CD4-positive, alpha-beta memory T cell (primary cell): ENCODE results near the gene MTA3. TPM values are rescaled to one million over a fixed set of nuclear protein-coding genes. Genes with fewer than 3 reads are reported as not detected.
"Not testable (repeated sequence)": the region's sequence is repeated elsewhere in the genome, so short reads cannot be mapped to it uniquely, and the experiment has no call there.

ENCODE experiments used
- CTCF ChIA-PET: fragments of 350-600 bp; sonication (Branson Sonifier 250); formaldehyde crosslinking; loops from one replicate; lab custom pipeline; 2021; ENCODE audit warnings: inconsistent platforms; ENCODE audit not compliant: partially characterized antibody; lab: Charles Lee
- POLR2A ChIA-PET: fragments of 350-600 bp; sonication (Branson Sonifier 250); formaldehyde crosslinking; loops from one replicate; lab custom pipeline; 2021; ENCODE audit not compliant: partially characterized antibody; lab: Charles Lee
- DNase-seq, 5 donors: peaks; one replicate each; pipeline versions ENCODE4 v3.0.0 to v3.0.0-alpha.2; 2020 to 2022; ENCODE audit warnings: mixed read lengths in 1 of 5
- H3K27ac ChIP-seq: one replicate; pipeline ENCODE4 v1.7.0; 2013; ENCODE audit warnings: low read depth, low read length
- H3K27me3 ChIP-seq: 2 replicates; pipeline ENCODE4 v1.7.0; 2013; ENCODE audit warnings: mild to moderate bottlenecking, low read length, moderate library complexity; ENCODE audit not compliant: insufficient read depth
- H3K36me3 ChIP-seq: 2 replicates; pipeline ENCODE4 v1.7.0; 2013; ENCODE audit warnings: mild to moderate bottlenecking, low read length, moderate library complexity; ENCODE audit not compliant: insufficient read depth
- H3K4me1 ChIP-seq: 2 replicates; pipeline ENCODE4 v1.7.0; 2013; ENCODE audit warnings: mild to moderate bottlenecking, low read length, moderate library complexity; ENCODE audit not compliant: insufficient read depth
- H3K4me3 ChIP-seq, 2 donors: one replicate each; pipeline ENCODE4 v1.7.0; 2013; ENCODE audit warnings: low read length in 2 of 2, mild to moderate bottlenecking in 1 of 2
- H3K9me3 ChIP-seq, 2 donors: one replicate each; pipeline ENCODE4 v1.7.0; 2013; ENCODE audit warnings: low read length in 2 of 2, control low read depth in 1 of 2; ENCODE audit not compliant: control insufficient read depth in 1 of 2
- H3K27ac Mint-ChIP-seq, 7 donors: one replicate each; pipeline ENCODE4 v1.8.0; 2020 to 2021; ENCODE audit warnings: mixed read lengths in 7 of 7, mild to moderate bottlenecking in 6 of 7, inconsistent platforms in 3 of 7, moderate library complexity in 3 of 7
- H3K27me3 Mint-ChIP-seq, 2 donors: one replicate each; pipeline ENCODE4 v1.8.0; 2020 to 2021; ENCODE audit warnings: mixed read lengths in 2 of 2
- H3K36me3 Mint-ChIP-seq, 2 donors: one replicate each; pipeline ENCODE4 v1.8.0; 2020 to 2021; ENCODE audit warnings: mixed read lengths in 2 of 2, inconsistent platforms in 1 of 2, mild to moderate bottlenecking in 1 of 2
- H3K4me1 Mint-ChIP-seq, 4 donors: one replicate each; pipeline ENCODE4 v1.8.0; 2020 to 2021; ENCODE audit warnings: mixed read lengths in 4 of 4, mild to moderate bottlenecking in 1 of 4
- H3K4me3 Mint-ChIP-seq, 8 donors: one replicate each; pipeline ENCODE4 v1.8.0; 2020 to 2021; ENCODE audit warnings: mixed read lengths in 8 of 8, mild to moderate bottlenecking in 7 of 8, moderate library complexity in 6 of 8, inconsistent platforms in 3 of 8
- H3K9me3 Mint-ChIP-seq, 8 donors: one replicate each; pipeline ENCODE4 v1.8.0; 2020 to 2021; ENCODE audit warnings: mixed read lengths in 8 of 8, mild to moderate bottlenecking in 5 of 8, inconsistent platforms in 3 of 8, moderate library complexity in 1 of 8
- intact Hi-C: fragments of 100-400 bp; cut with micrococcal nuclease; formaldehyde crosslinking; loops from one replicate; pipeline ENCODE4 v1.15.1; 2023
- polyA plus RNA-seq, 2 donors: library from polyadenylated mRNA; unstranded; fragments of 300-500 nt; fragmentation: Illumina TruSeq; gene quantifications; one replicate each; pipeline ENCODE4 v1.2.3, GENCODE V29; 2021
- total RNA-seq, 2 experiments: library from RNA; stranded (reverse); gene quantifications; one replicate each; pipeline ENCODE4 v1.2.3, GENCODE V29; 2021

MTA3 gene
- total and polyA plus RNA-seq, 4 experiments from 2014 or later: 7.7 to 21.3 (median 13.3) TPM

- Histone ChIP-seq H3K4me3 (no peak overlapping the region), H3K4me1 (no peaks in the 10 kb centered on the region), H3K27me3 (no peaks in the 10 kb centered on the region), H3K9me3 (no peaks in the 10 kb centered on the region), H3K27ac (no peak overlapping the region), H3K36me3 (no peaks in the 10 kb centered on the region)
- Mint-ChIP-seq H3K9me3 (peaks cover 0 to 13% (median 5%) of the 10 kb centered on the region in 8 donors), H3K27ac (no peak overlapping the region), H3K4me3 (no peak overlapping the region), H3K36me3 (peaks cover 30 to 48% of the 10 kb centered on the region in 2 donors), H3K27me3 (no peaks in the 10 kb centered on the region), H3K4me1 (no peaks in the 10 kb centered on the region)
- DNase-seq: no peak
- ChIA-PET POLR2A (no interaction called here), CTCF (no interaction called here)
- intact Hi-C loops: no loop called here
Measured at GRCh38 chr2:42725657-42726056, 157.2 kb downstream of the MTA3 start.

GRCh38 chr2:42726680-42727079 lies 158.2 kb downstream of the MTA3 start:
- POLR2A ChIA-PET: no interaction called here
- H3K9me3 ChIP-seq: no peaks in the 10 kb centered on the region
- H3K27ac Mint-ChIP-seq: no peak overlapping the region

GRCh38 chr2:42731316-42731715 lies 162.9 kb downstream of the MTA3 start:
- H3K36me3 ChIP-seq, POLR2A ChIA-PET, H3K27ac Mint-ChIP-seq, CTCF ChIA-PET, H3K27me3 Mint-ChIP-seq, H3K27ac ChIP-seq, DNase-seq, H3K4me1 Mint-ChIP-seq, H3K9me3 ChIP-seq, H3K27me3 ChIP-seq, H3K4me3 Mint-ChIP-seq, intact Hi-C loops, H3K4me3 ChIP-seq, H3K4me1 ChIP-seq: not testable (repeated sequence)
- peaks cover 2 to 48% (median 34%) of the 10 kb centered on the region in 8 donors for H3K9me3 Mint-ChIP-seq
- H3K36me3 Mint-ChIP-seq: peaks cover 61 to 86% of the 10 kb centered on the region in 2 donors

More at GRCh38 chr2:42726680-42727079, 158.2 kb downstream of the MTA3 start:
- no peak overlapping the region for H3K4me3 Mint-ChIP-seq
- no peak for DNase-seq
- H3K9me3 Mint-ChIP-seq: peaks cover 0 to 13% (median 5%) of the 10 kb centered on the region in 8 donors
- intact Hi-C loops: no loop called here
- no peaks in the 10 kb centered on the region for H3K4me1 Mint-ChIP-seq
- no peak overlapping the region for H3K27ac ChIP-seq
- CTCF ChIA-PET: no interaction called here
- H3K27me3 Mint-ChIP-seq: no peaks in the 10 kb centered on the region
- no peaks in the 10 kb centered on the region for H3K36me3 ChIP-seq
- no peak overlapping the region for H3K4me3 ChIP-seq
- H3K36me3 Mint-ChIP-seq: peaks cover 34 to 58% of the 10 kb centered on the region in 2 donors
- H3K27me3 ChIP-seq: no peaks in the 10 kb centered on the region
- H3K4me1 ChIP-seq: no peaks in the 10 kb centered on the region

GRCh38 chr2:42733852-42734251 lies 165.4 kb downstream of the MTA3 start:
- no peak overlapping the region for H3K27ac Mint-ChIP-seq
- no peaks in the 10 kb centered on the region for H3K4me1 ChIP-seq

GRCh38 chr2:42736598-42737322 lies 168.3 kb downstream of the MTA3 start:
- H3K4me1 ChIP-seq: no peaks in the 10 kb centered on the region

More at GRCh38 chr2:42733852-42734251, 165.4 kb downstream of the MTA3 start:
- intact Hi-C loops: no loop called here
- no peak for DNase-seq
- Mint-ChIP-seq H3K27me3 (no peaks in the 10 kb centered on the region), H3K4me1 (no peaks in the 10 kb centered on the region), H3K4me3 (no peak overlapping the region), H3K9me3 (peaks cover 2 to 66% (median 41%) of the 10 kb centered on the region in 8 donors), H3K36me3 (peaks cover 69 to 93% of the 10 kb centered on the region in 2 donors)
- no peak overlapping the region for H3K4me3 ChIP-seq
- ChIA-PET CTCF (no interaction called here), POLR2A (no interaction called here)
- no peaks in the 10 kb centered on the region for H3K27me3 ChIP-seq
- no peak overlapping the region for H3K27ac ChIP-seq
- H3K36me3 ChIP-seq: no peaks in the 10 kb centered on the region
- H3K9me3 ChIP-seq: no peaks in the 10 kb centered on the region

DNA sequence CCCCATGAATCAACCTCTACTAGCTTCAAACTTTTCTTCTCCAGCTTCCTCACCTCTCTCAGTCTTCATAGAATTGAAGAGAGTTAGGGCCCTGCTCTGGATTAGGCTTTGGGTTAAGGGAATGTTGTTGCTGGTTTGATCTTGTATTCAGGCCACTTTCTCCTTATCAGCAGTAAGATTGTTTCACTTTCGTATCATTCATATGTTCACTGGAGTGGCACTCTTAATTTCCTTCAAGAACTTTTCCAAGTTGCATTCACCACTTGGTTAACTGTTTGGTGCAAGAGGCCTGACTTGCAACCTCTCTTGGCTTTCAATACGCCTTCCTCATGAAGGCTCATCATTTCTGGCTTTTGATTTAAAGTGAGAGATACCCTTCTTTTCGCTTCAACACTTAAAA lies 172.7 kb downstream of the MTA3 start:
- Histone ChIP-seq H3K4me1 (no peaks in the 10 kb centered on the region), H3K9me3 (no peaks in the 10 kb centered on the region), H3K27ac (no peak overlapping the region), H3K36me3 (no peaks in the 10 kb centered on the region), H3K27me3 (no peaks in the 10 kb centered on the region), H3K4me3 (no peak overlapping the region)
- ChIA-PET CTCF (no interaction called here), POLR2A (no interaction called here)
- Mint-ChIP-seq H3K9me3 (peaks cover 0 to 25% (median 8%) of the 10 kb centered on the region in 8 donors), H3K27ac (no peak overlapping the region), H3K4me3 (no peak overlapping the region), H3K36me3 (peaks cover 46 to 69% of the 10 kb centered on the region in 2 donors), H3K4me1 (peaks cover 0 to 5% (median 0%) of the 10 kb centered on the region in 4 donors), H3K27me3 (no peaks in the 10 kb centered on the region)
- intact Hi-C loops: no loop called here
- no peak for DNase-seq

More at GRCh38 chr2:42736598-42737322, 168.3 kb downstream of the MTA3 start:
- Histone ChIP-seq H3K9me3 (no peaks in the 10 kb centered on the region), H3K27me3 (no peaks in the 10 kb centered on the region), H3K4me3 (no peak overlapping the region), H3K27ac (no peak overlapping the region), H3K36me3 (no peaks in the 10 kb centered on the region)
- intact Hi-C loops: no loop called here
- CTCF ChIA-PET: no interaction called here
- Mint-ChIP-seq H3K4me3 (no peak overlapping the region), H3K4me1 (peaks cover 0 to 5% (median 0%) of the 10 kb centered on the region in 4 donors), H3K9me3 (peaks cover 2 to 63% (median 37%) of the 10 kb centered on the region in 8 donors), H3K27ac (no peak overlapping the region), H3K27me3 (no peaks in the 10 kb centered on the region), H3K36me3 (peaks cover 77 to 96% of the 10 kb centered on the region in 2 donors)
- no peak for DNase-seq
- POLR2A ChIA-PET: no interaction called here

- Mint-ChIP-seq H3K27me3 (no peaks in the 10 kb centered on the region), H3K36me3 (peaks cover 38 to 59% of the 10 kb centered on the region in 2 donors), H3K9me3 (peaks cover 0 to 16% (median 5%) of the 10 kb centered on the region in 8 donors), H3K4me3 (no peak overlapping the region), H3K27ac (no peak overlapping the region), H3K4me1 (peaks cover 0 to 5% (median 0%) of the 10 kb centered on the region in 4 donors)
- Histone ChIP-seq H3K27ac (no peak overlapping the region), H3K4me1 (no peaks in the 10 kb centered on the region), H3K4me3 (no peak overlapping the region), H3K9me3 (no peaks in the 10 kb centered on the region), H3K27me3 (no peaks in the 10 kb centered on the region), H3K36me3 (no peaks in the 10 kb centered on the region)
- no peak for DNase-seq
- ChIA-PET CTCF (no interaction called here), POLR2A (no interaction called here)
- intact Hi-C loops: no loop called here
Measured at GRCh38 chr2:42742740-42743658, 174.6 kb downstream of the MTA3 start.
